Neural cell (in vitro differentiated cells): ENCODE measurements around the gene TCF4. TPM values are rescaled to one million over a fixed set of nuclear protein-coding genes. Genes with fewer than 3 reads are reported as not detected.

Experiments used
- H2AFZ ChIP-seq: fragments of 200-600, 300-800 bp; sonication (generic), shearing (Covaris generic); 2 replicates; pipeline ENCODE4 v1.6.0; 2014; ENCODE audit warnings: low read depth, mild to moderate bottlenecking, antibody characterized with exemption, low read length, moderate library complexity
- H3F3A ChIP-seq: fragments of 200-600 bp; shearing (Covaris generic); 2 replicates; pipeline ENCODE4 v1.6.1; 2016; ENCODE audit warnings: mild to moderate bottlenecking, moderate library complexity, mixed read lengths, antibody characterized with exemption, low read length; ENCODE audit not compliant: insufficient read depth, poor library complexity, severe bottlenecking
- H3K27ac ChIP-seq: fragments of 200-600, 300-800 bp; sonication (generic), shearing (Covaris generic); 2 replicates; pipeline ENCODE4 v1.5.1; 2014; ENCODE audit warnings: mild to moderate bottlenecking, low read length, moderate library complexity
- H3K27me3 ChIP-seq: fragments of 300-800, 200-600 bp; sonication (generic), shearing (Covaris generic); 2 replicates; pipeline ENCODE4 v1.6.0; 2014; ENCODE audit warnings: mild to moderate bottlenecking, low read depth, low read length, moderate library complexity; ENCODE audit not compliant: insufficient read depth
- H3K36me3 ChIP-seq: fragments of 300-800, 200-600 bp; sonication (generic), shearing (Covaris generic); 2 replicates; pipeline ENCODE4 v1.5.1; 2014; ENCODE audit warnings: mild to moderate bottlenecking, antibody characterized with exemption, low read length, moderate library complexity; ENCODE audit not compliant: insufficient read depth
- H3K4me2 ChIP-seq: fragments of 300-800, 200-600 bp; sonication (generic), shearing (Covaris generic); 2 replicates; pipeline ENCODE4 v1.6.0; 2014; ENCODE audit warnings: mild to moderate bottlenecking, low read length
- H3K4me3 ChIP-seq: fragments of 300-800, 200-600 bp; sonication (generic), shearing (Covaris generic); 2 replicates; pipeline ENCODE4 v1.5.1; 2014; ENCODE audit warnings: mild to moderate bottlenecking, low read length, moderate library complexity
- H3K79me2 ChIP-seq: fragments of 200-600 bp; shearing (Covaris generic); replicated peaks from 2 replicates; pipeline ENCODE4 v1.6.0; 2014; ENCODE audit warnings: mild to moderate bottlenecking, low read length, moderate library complexity; ENCODE audit not compliant: insufficient read depth
- H3K9ac ChIP-seq: fragments of 300-800, 200-600 bp; sonication (generic), shearing (Covaris generic); 2 replicates; pipeline ENCODE4 v1.6.1; 2016; ENCODE audit warnings: mild to moderate bottlenecking, low read length, mixed read lengths
- H3K9me2 ChIP-seq: fragments of 200-600 bp; shearing (Covaris generic); 2 replicates; pipeline ENCODE4 v1.6.1; 2016; ENCODE audit warnings: mild to moderate bottlenecking, low read length, mixed read lengths; ENCODE audit not compliant: insufficient read depth
- H3K9me3 ChIP-seq: fragments of 200-600, 300-800 bp; sonication (generic), shearing (Covaris generic); 2 replicates; pipeline ENCODE4 v1.6.1; 2016; ENCODE audit warnings: mild to moderate bottlenecking, mixed run types, low read length, moderate library complexity, mixed read lengths
- H4K20me1 ChIP-seq: fragments of 200-600 bp; shearing (Covaris generic); 2 replicates; pipeline ENCODE4 v1.6.1; 2016; ENCODE audit warnings: mild to moderate bottlenecking, mixed run types; ENCODE audit not compliant: insufficient read depth
- CTCF ChIP-seq: fragments of 450-650 bp; IDR thresholded peaks from 2 replicates; pipeline ENCODE4 v1.5.1; 2014; ENCODE audit warnings: antibody characterized with exemption, mild to moderate bottlenecking, moderate library complexity; ENCODE audit not compliant: poor library complexity, severe bottlenecking
- EZH2 ChIP-seq: fragments of 200-600, 300-800 bp; shearing (Covaris generic), sonication (generic); IDR thresholded peaks from 2 replicates; pipeline ENCODE4 v1.6.1; 2014; ENCODE audit warnings: antibody characterized with exemption, low read length, borderline replicate concordance, mild to moderate bottlenecking; ENCODE audit not compliant: insufficient read depth, poor library complexity, severe bottlenecking
- MXI1 ChIP-seq: fragments of 450-650 bp; conservative IDR thresholded peaks from 2 replicates; pipeline ENCODE4 v1.6.1; 2014; ENCODE audit warnings: antibody characterized with exemption, mild to moderate bottlenecking; ENCODE audit not compliant: poor library complexity, severe bottlenecking
- REST ChIP-seq: IDR thresholded peaks from 2 replicates; pipeline ENCODE4 v1.6.1; 2012; ENCODE audit warnings: borderline replicate concordance
- SMC3 ChIP-seq: fragments of 450-650 bp; conservative IDR thresholded peaks from 2 replicates; pipeline ENCODE4 v1.6.1; 2014; ENCODE audit warnings: antibody characterized with exemption, mild to moderate bottlenecking, moderate library complexity; ENCODE audit not compliant: poor library complexity
- TAF1 ChIP-seq: IDR thresholded peaks from 2 replicates; pipeline ENCODE4 v1.6.1; 2012; ENCODE audit warnings: low read depth
- polyA plus RNA-seq: library from polyadenylated mRNA; depleted of rRNA; stranded (reverse); fragments of >200 nt; gene quantifications from 2 replicates; pipeline ENCODE4 v1.2.3, GENCODE V29; 2014

The TCF4 gene
- polyA plus RNA-seq, 1 donor from 2014 or later = 7.0 TPM

- peaks cover 16% of the 10 kb centered on the region for H3K79me2 ChIP-seq
- no peak overlapping the region for H3K27ac ChIP-seq
- no peak overlapping the region for H3K4me3 ChIP-seq
- H4K20me1 ChIP-seq = no peaks in the 10 kb centered on the region
- no peak overlapping the region for H3K4me2 ChIP-seq
- H3F3A ChIP-seq = no peaks in the 10 kb centered on the region
- H3K27me3 ChIP-seq = no peaks in the 10 kb centered on the region
- no peak overlapping the region for H2AFZ ChIP-seq
- H3K36me3 ChIP-seq = no peaks in the 10 kb centered on the region
- no peak for TF ChIP-seq REST
- no peak for TF ChIP-seq TAF1
- H3K9ac ChIP-seq = no peak overlapping the region
- no peaks in the 10 kb centered on the region for H3K9me2 ChIP-seq
- no peaks in the 10 kb centered on the region for H3K9me3 ChIP-seq
Observed at GRCh38 chr18:55530166-55530565, 57.8 kb downstream of the TCF4 start.

- no peaks in the 10 kb centered on the region for H3K36me3 ChIP-seq
- no peaks in the 10 kb centered on the region for H4K20me1 ChIP-seq
- H3K9me3 ChIP-seq = no peaks in the 10 kb centered on the region
- H3K9me2 ChIP-seq = no peaks in the 10 kb centered on the region
- H3F3A ChIP-seq = no peaks in the 10 kb centered on the region
- no peak overlapping the region for H3K9ac ChIP-seq
- no peak overlapping the region for H3K27ac ChIP-seq
- no peaks in the 10 kb centered on the region for H3K27me3 ChIP-seq
- peak; percentile 12 for TF ChIP-seq CTCF
- peak; percentile 32 for TF ChIP-seq REST
- no peak for TF ChIP-seq EZH2
- no peak for TF ChIP-seq SMC3
- TF ChIP-seq MXI1 = no peak
- peaks cover 16% of the 10 kb centered on the region for H3K79me2 ChIP-seq
- H2AFZ ChIP-seq = no peak overlapping the region
- no peak overlapping the region for H3K4me2 ChIP-seq
- no peak overlapping the region for H3K4me3 ChIP-seq
Observed at GRCh38 chr18:55529581-55529980, 58.4 kb downstream of the TCF4 start.
